ENCODE data around the gene CYP4F11. TPM values are rescaled to one million over a fixed set of nuclear protein-coding genes. Genes with fewer than 3 reads are reported as not detected.
"Not testable (repeated sequence)": the region's sequence is repeated elsewhere in the genome, so short reads cannot be mapped to it uniquely, and the experiment has no call there.

CYP4F11 gene
- total RNA-seq, 1 donor from 2014 or later = not detected

DNA sequence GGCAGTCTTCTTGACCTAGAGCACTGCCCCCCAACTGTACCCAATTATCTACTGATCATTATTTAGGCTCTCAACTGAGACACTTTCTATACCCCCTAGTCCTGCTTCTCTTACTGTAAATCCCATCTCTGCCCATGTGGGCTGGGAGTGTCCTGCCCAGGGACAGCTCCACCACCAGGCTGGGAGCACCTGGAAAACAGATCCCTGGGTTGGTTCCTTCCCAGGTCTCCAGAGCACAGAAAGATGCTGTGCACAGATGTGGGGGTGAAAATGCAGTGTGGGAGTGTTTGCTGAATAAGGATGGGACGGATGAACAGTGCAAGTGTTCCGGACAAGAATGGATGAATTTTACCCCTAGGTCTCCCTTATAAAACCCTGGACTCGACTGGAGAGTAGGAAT, 49.2 kb downstream of the CYP4F11 start:
- DNase-seq (ENCODE audit: low read depth in 2 of 2) = no peak

- DNase-seq (ENCODE audit: low read depth in 2 of 2) = not testable (repeated sequence)
Measured at GRCh38 chr19:15883329-15883728, 51.0 kb downstream of the CYP4F11 start.

GRCh38 chr19:15874821-15875474, 59.4 kb downstream of the CYP4F11 start:
- no peak for DNase-seq (ENCODE audit: low read depth in 2 of 2)

GRCh38 chr19:15873771-15874170, 60.6 kb downstream of the CYP4F11 start:
- DNase-seq (ENCODE audit: low read depth in 2 of 2) = not testable (repeated sequence)

DNA sequence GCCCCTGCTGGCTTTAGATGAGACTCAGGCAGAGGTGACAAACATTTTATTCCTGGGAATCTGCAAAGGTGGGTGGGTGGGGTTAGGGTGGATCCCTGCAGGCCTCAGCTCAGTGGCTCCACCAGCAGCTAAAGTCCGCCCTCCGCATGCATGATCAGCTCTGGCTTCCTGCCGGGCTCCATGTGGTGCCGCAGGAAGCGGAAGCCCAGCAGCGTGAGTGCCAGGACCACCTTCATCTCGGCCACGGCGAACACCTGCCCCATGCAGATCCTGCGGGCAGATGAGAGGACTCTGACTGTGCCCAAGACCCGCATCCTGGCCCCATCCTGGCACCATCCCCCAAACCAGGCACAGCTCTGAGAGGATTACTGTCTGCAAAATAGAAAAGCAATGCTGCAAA, 62.8 kb downstream of the CYP4F11 start:
- DNase-seq (ENCODE audit: low read depth in 2 of 2) = no peak

DNA sequence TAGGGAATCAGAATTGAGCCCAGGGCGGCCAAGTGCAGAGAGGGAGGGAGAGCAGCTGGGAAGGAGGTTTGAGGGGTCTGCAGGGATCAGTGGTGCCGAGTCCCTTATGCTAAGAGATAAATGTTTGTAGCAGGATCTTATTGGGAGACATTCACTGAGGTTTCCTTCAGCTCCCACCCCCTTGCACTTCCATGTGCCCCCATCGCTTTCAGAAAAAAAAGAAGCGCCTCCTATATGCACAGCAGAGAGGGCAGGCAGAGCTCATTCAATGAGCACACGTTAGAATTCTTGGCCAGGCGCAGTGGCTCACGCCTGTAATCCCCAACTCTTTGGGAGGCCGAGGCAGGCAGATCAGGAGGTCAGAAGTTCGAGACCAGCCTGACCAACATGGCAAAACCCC, 64.5 kb downstream of the CYP4F11 start:
- DNase-seq (ENCODE audit: low read depth in 2 of 2) = no peak

- peak; percentile 46 to 58 for DNase-seq (ENCODE audit: low read depth in 2 of 2)
Measured at GRCh38 chr19:15869109-15869555, 65.2 kb downstream of the CYP4F11 start.

DNA sequence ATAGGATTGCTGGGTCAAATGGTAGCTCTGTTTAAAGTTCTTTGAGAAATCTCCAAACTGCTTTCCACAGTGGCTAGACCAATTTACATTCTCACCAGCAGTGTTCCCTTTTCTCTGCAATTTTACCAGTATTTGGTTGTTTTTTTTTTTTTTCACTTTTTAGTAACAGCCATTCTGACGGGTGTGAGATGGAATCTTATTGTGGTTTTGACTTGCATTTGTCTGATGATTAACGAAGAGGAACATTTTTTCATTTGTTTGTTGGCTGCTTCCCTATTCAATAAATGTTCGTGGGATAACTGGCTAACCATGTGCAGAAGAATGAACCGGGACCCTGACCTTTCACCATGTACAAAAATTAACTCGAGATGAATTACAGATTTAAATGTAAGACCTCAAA, 67.7 kb downstream of the CYP4F11 start:
- no peak for DNase-seq (ENCODE audit: low read depth in 2 of 2)

- no peak for DNase-seq (ENCODE audit: low read depth in 2 of 2)
Measured at GRCh38 chr19:15864824-15865223, 69.5 kb downstream of the CYP4F11 start.

GRCh38 chr19:15863272-15863671, 71.1 kb downstream of the CYP4F11 start:
- DNase-seq (ENCODE audit: low read depth in 2 of 2) = no peak

GRCh38 chr19:15862444-15862843, 71.9 kb downstream of the CYP4F11 start:
- no peak for DNase-seq (ENCODE audit: low read depth in 2 of 2)

Other genes starting within 250 kb of the CYP4F11 start
- not detected in 2 replicates for gene OR10H2, start 206.5 kb downstream of the CYP4F11 start, total RNA-seq
- gene OR10H3, start 196.5 kb downstream of the CYP4F11 start, total RNA-seq = not detected in 2 replicates
- not detected in 2 replicates for gene OR10H5, start 146.9 kb downstream of the CYP4F11 start, total RNA-seq
- gene OR10H1, start 118.9 kb downstream of the CYP4F11 start, total RNA-seq = not detected in 2 replicates
- 0.22 TPM in 1 of 2 replicates, not detected in the other for gene CYP4F2, start 36.5 kb downstream of the CYP4F11 start, total RNA-seq
- gene OR10H4, start 14.5 kb upstream of the CYP4F11 start, total RNA-seq = not detected in 2 replicates
- gene TPM4, start 142.0 kb upstream of the CYP4F11 start, total RNA-seq = 301 and 363 TPM in 2 replicates
- 79.8 and 114 TPM in 2 replicates for gene RAB8A, start 177.4 kb upstream of the CYP4F11 start, total RNA-seq
- not detected in 2 replicates for gene HSH2D, start 209.2 kb upstream of the CYP4F11 start, total RNA-seq
- not detected in 2 replicates for gene CIB3, start 239.0 kb upstream of the CYP4F11 start, total RNA-seq

All from lung microvascular endothelial cell (primary cell).